GM18505 (cell line): ENCODE measurements around the gene GSTM2.
"Not testable (repeated sequence)": the region's sequence is repeated elsewhere in the genome, so short reads cannot be mapped to it uniquely, and the experiment has no call there.

Experiments
- ATAC-seq: cut with Tn5 transposase; IDR thresholded peaks from one replicate; pipeline ENCODE4 v1.9.1; 2021; ENCODE audit not compliant: unreplicated experiment
- POLR2A ChIP-seq: IDR thresholded peaks from 4 replicates; pipeline ENCODE4 v1.6.1; 2011; ENCODE audit warnings: borderline replicate concordance; ENCODE audit not compliant: insufficient read depth, insufficient read length; ENCODE audit errors: extremely low read depth

Gene GSTM2

GRCh38 chr1:109669246-109669948 is 1.5 kb downstream of the GSTM2 start:
- no peak for ATAC-seq
- TF ChIP-seq POLR2A: no peak

DNA sequence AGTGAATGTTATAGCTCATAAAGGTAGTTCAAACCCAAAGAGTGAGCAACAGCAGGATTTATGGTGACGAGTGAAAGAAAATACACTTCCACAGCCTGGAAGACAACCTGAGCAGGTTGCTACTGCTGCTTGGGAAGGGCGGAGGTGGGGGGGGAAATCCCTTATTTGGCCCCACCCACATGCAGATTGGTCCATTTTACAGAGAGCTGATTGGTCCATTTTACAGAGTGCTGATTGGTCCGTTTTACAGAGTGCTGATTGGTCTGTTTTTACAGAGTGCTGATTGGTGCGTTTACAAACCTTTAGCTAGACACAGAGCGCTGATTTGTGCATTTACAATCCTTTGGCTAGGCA is 2.1 kb downstream of the GSTM2 start:
- not testable (repeated sequence) for ATAC-seq

- ATAC-seq: no peak
- TF ChIP-seq POLR2A: no peak
Measured at GRCh38 chr1:109671067-109671466, 3.2 kb downstream of the GSTM2 start.

GRCh38 chr1:109673861-109674260 is 6.0 kb downstream of the GSTM2 start:
- ATAC-seq: not testable (repeated sequence)

DNA sequence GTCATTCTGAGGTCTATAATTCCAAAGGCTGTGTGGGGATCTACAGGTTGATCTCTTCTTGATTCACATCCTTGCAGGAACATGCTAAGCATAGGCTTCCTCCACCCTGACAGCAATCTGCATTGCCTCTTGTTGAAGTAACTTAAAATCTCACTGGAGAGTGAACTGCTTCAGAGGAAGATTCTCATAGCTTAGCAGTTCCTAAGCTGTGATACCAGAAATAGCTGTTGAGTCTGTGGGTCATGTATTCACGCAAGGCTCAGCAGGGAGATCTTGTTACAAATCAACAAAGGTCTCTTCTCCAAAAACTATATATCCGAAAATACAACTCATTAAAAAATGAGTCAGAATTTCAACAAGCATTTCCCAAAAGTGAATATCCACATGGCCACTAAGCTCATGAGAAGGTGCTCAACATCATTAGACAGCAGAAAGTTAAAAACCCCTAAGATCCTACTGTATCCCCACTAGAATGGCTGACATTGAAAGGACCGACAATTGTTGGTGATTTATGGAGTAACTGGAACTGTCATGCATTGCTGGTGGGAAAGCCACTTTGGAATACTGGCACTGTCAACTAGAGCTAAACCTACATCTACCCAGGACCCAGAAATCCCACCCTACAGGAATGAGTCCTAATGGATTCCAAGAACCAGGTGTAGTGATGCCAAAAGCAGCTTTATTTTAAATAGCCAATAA is 9.0 kb downstream of the GSTM2 start:
- not testable (repeated sequence) for ATAC-seq

DNA sequence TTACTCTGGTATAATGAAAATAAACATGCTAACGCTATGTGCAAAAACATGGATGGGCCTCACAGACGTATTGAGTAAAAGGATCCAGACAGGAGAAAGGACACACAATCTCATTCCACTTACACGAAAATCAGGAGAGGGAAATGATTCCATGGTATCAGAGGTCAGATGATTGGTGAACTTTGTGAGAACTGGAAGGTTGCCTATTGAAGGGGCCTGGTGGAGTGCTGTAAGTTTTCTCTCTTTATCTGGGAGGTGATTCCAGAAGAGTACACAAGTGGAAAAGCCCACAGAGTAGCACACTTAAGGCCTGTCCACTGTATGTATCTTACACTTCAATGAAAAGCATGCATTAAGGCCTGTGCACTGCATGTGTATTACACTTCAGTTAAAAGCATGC is 9.6 kb downstream of the GSTM2 start:
- ATAC-seq: no peak

GRCh38 chr1:109678637-109679036 is 10.8 kb downstream of the GSTM2 start:
- not testable (repeated sequence) for ATAC-seq

More for the DNA sequence above, 9.6 kb downstream of the GSTM2 start:
- no peak for TF ChIP-seq POLR2A

DNA sequence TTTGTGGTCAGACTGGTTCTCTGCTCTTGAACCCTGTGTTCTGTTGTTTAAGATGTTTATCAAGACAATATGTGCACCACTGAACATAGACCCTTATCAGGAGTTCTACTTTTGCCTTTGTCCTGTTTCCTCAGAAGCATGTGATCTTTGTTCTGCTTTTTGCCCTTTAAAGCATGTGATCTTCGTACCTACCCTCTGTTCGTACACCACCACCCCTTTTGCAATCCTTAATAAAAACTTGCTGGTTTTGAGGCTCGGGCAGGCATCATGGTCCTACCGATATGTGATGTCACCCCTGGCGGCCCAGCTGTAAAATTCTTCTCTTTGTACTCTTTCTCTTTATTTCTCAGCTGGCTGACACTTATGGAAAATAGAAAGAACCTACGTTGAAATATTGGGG is 16.9 kb downstream of the GSTM2 start:
- not testable (repeated sequence) for ATAC-seq

GRCh38 chr1:109685399-109685798 is 17.5 kb downstream of the GSTM2 start:
- ATAC-seq: not testable (repeated sequence)

GRCh38 chr1:109685890-109686289 is 18.0 kb downstream of the GSTM2 start:
- not testable (repeated sequence) for ATAC-seq

GRCh38 chr1:109687109-109687508 is 19.3 kb downstream of the GSTM2 start:
- ATAC-seq: not testable (repeated sequence)

DNA sequence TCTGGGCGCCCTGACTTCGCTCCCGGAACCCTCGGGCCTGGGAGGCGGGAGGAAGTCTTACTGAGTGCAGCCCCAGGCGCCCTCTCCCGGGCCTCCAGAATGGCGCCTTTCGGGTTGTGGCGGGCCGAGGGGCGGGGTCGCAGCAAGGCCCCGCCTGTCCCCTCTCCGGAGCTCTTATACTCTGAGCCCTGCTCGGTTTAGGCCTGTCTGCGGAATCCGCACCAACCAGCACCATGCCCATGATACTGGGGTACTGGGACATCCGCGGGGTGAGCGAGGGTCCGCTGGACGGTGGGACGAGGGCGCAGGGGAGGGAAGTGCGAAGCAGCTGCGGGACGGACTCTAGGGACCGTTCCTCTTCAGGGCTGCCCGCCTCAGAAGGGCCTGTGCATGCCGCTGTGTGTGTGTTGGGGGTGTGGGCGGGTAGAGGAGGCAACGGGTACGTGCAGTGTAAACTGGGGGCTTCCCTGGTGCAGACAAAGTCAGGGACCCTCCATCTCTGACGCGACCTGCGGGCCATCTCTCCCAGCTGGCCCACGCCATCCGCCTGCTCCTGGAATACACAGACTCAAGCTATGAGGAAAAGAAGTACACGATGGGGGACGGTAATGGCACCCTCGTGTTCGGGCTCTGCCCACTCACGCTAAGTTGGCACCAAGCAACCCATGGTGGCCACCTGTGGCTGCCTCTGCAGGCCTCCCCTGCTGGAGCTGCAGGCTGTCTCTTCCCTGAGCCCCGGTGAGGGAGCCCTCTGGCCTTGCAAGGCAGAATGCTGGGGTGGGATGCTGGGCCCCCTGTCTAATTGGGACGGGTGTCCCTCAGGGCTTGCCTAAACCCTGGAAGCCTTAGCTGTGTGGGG is 20.0 kb downstream of the GSTM2 start, which contains the start of gene GSTM1:
Gene GSTM1, plus strand, starts transcription at position 177 of the 859 bp plus-strand sequence. Its CDS starts 57 bp downstream, at position 234.
- no peak for ATAC-seq
- no peak for TF ChIP-seq POLR2A

DNA sequence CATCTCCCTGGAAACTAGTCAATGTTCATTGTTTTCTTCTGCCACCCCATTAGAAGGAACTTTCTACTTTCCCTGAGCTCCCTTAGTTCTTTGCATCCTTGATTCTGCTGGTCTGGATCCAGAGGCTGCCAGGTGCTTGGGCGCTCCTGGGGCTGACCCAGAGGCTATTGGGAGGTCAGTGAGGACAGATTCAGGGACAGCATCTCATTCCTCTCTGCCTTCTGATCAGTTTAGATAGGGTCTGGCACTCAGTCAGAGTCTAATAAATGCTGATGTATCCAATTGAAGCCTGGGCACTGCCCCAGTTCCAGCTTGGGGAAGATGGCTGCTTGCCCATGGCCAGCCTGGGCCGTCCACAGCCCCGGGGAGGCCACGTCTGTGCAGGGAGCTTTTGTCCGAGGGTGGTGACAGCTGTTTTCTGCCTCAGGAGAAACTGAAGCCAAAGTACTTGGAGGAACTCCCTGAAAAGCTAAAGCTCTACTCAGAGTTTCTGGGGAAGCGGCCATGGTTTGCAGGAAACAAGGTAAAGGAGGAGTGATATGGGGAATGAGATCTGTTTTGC is 22.1 kb downstream of the GSTM2 start:
- ATAC-seq: no peak
- no peak for TF ChIP-seq POLR2A

DNA sequence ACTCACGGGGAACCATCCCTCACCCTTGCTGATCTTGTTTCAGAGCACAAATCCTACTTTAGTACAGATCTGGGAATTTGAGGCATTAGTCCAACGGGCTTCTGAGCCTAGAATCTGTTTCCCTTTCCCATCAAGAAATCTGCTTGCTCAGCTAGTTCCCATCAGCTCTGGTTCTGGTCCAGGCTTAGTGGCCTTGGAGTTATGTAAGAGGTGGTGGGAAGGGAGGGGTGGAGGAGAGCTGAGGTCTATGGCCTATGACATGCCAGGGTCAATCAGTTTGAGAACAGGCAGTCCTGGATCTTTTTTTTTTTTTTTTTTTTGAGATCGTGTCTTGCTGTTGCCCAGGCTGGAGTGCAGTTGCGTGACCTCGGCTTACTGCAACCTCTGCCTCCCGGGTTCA is 23.9 kb downstream of the GSTM2 start:
- no peak for TF ChIP-seq POLR2A
- no peak for ATAC-seq

DNA sequence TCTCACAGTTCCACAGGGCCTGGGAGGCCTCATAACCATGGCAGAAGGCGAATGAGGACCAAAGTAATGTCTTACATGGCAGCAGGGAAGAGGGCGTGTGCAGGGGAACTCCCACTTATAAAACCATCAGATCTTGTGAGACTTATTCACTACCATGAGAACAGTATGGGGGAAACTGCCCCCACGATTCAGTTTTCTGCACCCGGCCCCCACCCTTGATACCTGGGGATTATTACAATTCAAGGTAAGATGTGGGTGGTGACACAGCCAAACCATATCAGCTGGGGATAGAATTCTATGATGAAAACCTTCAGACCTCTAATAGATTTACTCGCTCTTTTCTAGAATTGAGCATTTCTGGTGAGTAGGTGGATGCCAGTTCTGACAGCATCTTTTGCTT is 26.5 kb downstream of the GSTM2 start:
- not testable (repeated sequence) for ATAC-seq

GRCh38 chr1:109695138-109695537 is 27.3 kb downstream of the GSTM2 start:
- not testable (repeated sequence) for ATAC-seq
